GM18870 (cell line): Measurements from ENCODE around the gene DLX5.

Source experiments
- ATAC-seq: cut with Tn5 transposase; IDR thresholded peaks from one replicate; pipeline ENCODE4 v1.9.1; 2021; ENCODE audit warnings: moderate library complexity; ENCODE audit not compliant: unreplicated experiment

DLX5 gene

GRCh38 chr7:97018791-97019531 lies 5.7 kb downstream of the DLX5 start:
- ATAC-seq: no peak

- ATAC-seq: no peak
These were observed 6.5 kb downstream of the DLX5 start for GRCh38 chr7:97018126-97018601.

GRCh38 chr7:97017192-97018125 lies 7.2 kb downstream of the DLX5 start:
- ATAC-seq: no peak

GRCh38 chr7:97016381-97017191 lies 8.0 kb downstream of the DLX5 start:
- no peak for ATAC-seq

GRCh38 chr7:97015756-97016380 lies 8.8 kb downstream of the DLX5 start:
- ATAC-seq: no peak

GRCh38 chr7:97015279-97015678 lies 9.4 kb downstream of the DLX5 start:
- ATAC-seq: no peak

- ATAC-seq: no peak
These were observed 10.4 kb downstream of the DLX5 start for GRCh38 chr7:97014145-97014750.

GRCh38 chr7:97013845-97014134 lies 10.8 kb downstream of the DLX5 start:
- ATAC-seq: no peak

- no peak for ATAC-seq
These were observed 11.3 kb downstream of the DLX5 start for GRCh38 chr7:97013134-97013844.

GRCh38 chr7:97012365-97013133 lies 12.1 kb downstream of the DLX5 start:
- ATAC-seq: no peak

GRCh38 chr7:97011536-97012364 lies 12.9 kb downstream of the DLX5 start:
- no peak for ATAC-seq

- no peak for ATAC-seq
These were observed 13.5 kb downstream of the DLX5 start for GRCh38 chr7:97011104-97011503.

GRCh38 chr7:97009753-97010732 lies 14.6 kb downstream of the DLX5 start:
- no peak for ATAC-seq

GRCh38 chr7:97008275-97008917 lies 16.2 kb downstream of the DLX5 start:
- ATAC-seq: no peak

- no peak for ATAC-seq
These were observed 17.1 kb downstream of the DLX5 start for GRCh38 chr7:97007583-97007861.

GRCh38 chr7:97006816-97007582 lies 17.6 kb downstream of the DLX5 start:
- ATAC-seq: no peak
